HG02642 (cell line): ENCODE measurements around the gene NXNL2.

Experiments used
- ATAC-seq: cut with Tn5 transposase; IDR thresholded peaks from one replicate; pipeline ENCODE4 v1.9.1; 2021; ENCODE audit warnings: mild to moderate bottlenecking; ENCODE audit not compliant: unreplicated experiment, poor library complexity

Gene NXNL2

DNA sequence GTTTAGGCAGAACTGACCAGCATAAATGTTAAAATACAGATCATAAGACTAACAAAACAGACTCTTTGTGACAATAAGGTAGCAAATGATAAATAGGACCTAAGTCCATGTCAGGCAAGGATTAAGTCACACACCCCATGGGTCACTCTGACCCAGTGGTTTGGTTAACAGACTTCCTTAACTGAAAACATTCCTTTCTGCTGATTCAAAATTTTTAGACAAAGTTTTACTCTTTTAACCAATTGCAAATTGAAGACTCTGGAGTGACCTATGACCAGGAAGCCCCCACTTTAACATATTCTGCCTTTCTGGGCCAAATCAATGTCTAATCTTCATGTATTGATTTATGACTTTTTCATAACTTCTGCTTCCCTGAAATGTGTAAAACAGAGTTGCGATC is 4.9 kb upstream of the NXNL2 start:
- no peak for ATAC-seq

DNA sequence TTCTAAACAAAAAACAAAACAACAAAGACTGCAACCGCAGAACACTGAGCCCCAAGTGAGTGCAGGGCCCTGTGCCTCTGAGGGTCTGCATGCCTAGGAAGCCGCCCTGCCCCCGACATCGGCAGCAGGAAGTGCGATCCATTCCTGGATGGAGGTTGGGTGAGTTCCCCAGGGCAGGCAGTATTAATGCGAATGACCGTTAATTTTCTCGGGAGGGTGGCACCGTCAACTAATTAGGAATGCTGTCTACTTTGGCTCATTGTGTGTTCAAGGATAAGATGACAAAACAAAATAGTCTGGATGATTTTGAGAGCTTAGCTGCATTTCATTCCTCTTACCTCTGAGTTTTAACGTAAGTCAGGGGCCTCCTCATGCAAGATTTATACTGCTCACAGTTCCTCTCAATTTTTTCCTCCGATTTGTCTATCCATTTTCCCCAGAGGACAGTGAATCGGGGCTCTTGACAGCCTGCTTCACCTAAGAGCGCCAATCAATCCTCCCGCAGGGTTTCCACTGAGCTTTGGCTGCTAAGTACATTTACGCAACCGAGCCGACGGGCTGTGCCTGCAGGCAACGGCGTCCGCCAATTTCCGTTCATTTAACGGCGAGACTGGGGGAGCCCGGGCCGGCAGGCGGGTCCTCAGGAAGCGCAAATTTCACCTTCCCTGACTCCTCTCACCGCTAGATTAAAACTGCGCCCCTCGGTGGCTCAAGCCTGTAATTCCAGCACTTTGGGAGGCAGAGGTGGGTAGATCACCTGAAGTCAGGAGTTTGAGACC is 2.9 kb upstream of the NXNL2 start:
- no peak for ATAC-seq

DNA sequence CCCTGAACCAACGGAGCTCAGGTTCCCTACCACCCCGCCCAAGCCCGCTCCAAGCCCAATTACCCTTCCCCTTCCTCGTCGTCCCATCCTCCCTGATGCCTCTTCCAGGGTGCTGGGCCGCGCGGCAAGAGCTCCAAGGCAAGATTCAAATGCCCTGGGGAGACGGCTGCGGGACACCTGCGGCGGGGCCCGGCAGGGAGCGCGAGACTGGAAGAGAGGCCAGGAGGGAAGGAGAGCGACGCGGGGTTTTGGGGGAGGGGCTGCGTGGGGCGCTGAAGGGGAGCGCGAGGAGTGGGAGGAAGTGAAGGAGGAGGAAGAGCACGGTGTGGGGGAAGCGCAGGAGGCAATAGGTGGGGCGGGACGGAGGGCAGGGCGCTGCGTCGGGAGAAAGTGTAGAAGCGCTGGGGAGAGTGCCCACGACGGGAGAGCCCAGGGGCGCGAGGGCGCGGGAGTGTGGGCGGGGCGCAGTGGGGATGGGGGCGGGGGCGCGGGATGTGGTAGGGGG is 975 bp upstream of the NXNL2 start:
- ATAC-seq, result no peak

DNA sequence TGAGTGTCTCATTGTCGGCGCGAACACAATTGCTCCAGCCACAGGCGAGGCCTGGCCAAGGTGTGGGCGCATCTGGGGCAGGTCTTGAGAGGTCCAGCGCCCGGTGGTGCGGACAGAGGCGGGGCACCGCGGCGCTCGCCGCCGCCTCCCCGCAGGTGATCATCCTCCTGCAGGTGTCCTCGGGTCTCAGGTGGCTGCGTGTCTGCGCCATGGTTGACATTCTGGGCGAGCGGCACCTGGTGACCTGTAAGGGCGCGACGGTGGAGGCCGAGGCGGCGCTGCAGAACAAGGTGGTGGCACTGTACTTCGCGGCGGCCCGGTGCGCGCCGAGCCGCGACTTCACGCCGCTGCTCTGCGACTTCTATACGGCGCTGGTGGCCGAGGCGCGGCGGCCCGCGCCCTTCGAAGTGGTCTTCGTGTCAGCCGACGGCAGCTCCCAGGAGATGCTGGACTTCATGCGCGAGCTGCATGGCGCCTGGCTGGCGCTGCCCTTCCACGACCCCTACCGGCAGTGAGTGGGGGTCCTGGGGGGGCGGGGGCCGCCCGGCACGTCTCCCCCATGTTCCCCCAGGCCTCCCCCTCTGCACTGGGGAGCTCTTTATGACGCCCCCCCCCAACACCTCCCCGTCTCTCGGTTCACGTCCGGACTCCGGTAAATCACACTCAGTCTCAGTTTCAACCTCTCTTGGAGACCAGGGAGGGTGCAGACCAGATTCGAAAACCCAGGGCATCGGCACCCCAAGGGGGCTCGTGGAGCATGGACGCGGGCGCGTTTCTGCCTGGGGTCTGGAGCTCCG is 446 bp downstream of the NXNL2 start:
- no peak for ATAC-seq

DNA sequence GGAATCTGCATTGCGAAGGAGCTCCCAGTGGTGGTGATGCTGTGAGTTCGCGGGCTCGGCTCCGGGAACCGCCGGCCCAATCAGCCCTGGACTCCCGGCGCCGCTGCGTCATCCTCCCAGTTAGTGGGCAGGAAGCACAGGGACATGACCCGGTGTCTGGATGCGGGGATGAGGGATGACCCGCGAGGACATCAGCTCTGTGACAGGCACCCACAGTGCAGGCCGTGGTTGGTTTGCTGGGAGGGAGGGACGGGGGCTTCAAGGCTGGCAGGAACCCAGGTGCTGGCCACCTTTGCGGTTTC is 996 bp downstream of the NXNL2 start:
- ATAC-seq, result no peak

DNA sequence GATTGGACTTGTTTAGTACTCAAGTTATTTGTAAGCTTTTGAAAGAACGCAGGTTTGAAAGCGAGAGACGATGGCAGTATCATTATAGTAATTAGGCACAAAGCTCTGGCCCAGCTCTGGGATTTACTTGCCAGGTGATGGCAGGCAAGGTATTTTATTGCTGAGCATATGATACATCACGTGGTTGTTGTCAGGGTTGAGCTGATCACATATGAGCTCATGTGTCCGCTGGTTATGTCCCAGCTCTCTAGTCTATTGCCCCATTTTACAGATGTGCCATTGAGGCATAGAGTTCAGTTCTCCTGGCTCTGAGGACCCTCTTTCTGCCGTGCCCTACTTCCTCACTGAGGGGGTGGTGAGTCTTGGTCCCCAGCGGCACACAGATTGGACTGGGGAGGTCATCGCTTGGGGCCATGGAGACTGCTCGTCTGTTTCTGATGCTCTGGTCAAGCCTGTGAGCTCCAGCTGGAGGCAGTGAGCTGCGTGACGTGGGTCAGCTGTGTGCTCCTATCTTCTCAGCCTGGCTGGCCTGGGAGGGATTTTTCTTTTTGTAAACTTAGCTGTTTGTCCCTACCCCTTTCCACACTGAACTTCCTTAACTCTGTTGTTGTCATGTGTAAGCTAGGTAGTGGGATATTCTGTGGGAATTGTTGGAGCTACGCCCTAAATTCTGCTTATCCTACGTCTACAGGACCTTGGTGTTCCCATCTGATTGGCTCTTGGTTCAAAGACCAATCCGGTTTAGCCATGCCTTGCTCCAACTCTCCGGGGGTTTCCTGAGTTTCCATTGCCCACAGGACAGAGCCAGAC is 2.2 kb downstream of the NXNL2 start:
- ATAC-seq, result no peak

DNA sequence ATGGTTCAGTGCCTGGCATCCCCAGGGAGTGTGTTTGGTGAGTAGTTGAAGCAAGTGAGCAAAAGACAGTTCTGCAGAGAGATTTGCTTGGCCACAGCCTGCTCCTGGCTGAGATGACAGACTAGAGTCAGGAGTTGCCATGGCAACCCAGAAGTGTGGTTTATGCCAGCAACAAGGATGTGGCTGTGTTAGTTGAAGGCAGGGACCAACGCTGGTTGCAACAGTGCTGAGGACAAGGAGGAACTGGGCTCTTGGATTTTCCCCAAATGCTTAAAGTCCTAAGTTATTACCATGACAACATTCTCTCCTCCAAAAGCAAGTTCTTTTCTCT is 2.7 kb downstream of the NXNL2 start:
- ATAC-seq, result no peak

DNA sequence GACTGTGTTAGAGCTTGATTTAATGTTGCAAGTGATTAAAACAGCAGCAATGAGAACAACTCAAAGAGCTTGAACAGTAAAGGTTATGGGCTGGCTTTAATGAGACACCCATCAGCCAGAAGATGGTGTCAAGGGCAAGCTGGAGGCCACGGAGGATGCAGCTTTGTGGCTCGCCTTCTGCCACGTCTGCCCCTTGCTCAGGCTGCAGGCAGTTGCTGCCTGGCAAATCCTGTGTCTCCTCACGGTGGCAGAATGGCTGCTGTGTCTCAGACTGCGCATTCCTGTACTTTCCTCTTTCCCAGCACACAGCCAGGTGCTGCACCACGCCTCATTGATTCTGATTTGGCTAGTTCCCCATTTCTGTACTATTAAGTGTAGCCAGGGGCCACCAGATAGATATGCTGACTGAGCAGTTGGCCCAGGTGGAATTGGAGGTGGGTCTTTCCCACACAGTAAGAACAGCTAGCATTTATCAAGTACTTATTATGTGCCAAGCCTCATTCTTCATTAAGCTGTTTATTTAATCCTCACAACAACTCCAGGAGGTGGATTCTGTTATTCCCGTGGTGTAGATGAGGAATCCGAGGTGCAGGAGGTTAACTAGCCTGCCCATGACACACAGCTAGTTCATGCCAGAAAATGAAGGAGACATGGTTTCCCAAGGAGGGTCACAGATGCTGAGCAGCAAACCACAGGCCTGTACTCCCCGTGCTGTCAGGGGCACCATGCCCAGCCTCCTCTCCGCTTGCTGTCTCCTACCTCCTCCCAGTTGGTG is 3.5 kb downstream of the NXNL2 start:
- no peak for ATAC-seq

DNA sequence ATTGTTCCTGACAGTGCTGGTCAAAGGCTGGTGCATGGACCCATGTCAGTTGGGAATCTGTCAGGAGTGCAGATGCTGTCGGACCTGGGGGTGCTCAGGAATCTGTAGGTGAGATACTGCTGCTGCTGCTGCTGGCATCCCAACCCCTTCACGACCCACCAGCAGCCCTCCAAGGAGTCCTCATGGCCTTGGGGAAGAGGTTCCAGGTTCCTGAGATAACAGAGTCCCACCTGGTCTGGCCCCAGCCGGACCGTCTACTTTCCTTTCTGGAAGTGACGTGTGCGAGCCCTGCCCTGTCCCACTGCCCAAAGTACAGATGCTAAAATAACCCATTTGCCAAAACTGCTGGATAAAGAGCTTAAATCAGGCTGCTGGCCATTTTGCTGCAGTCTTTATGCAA is 4.3 kb downstream of the NXNL2 start:
- no peak for ATAC-seq

DNA sequence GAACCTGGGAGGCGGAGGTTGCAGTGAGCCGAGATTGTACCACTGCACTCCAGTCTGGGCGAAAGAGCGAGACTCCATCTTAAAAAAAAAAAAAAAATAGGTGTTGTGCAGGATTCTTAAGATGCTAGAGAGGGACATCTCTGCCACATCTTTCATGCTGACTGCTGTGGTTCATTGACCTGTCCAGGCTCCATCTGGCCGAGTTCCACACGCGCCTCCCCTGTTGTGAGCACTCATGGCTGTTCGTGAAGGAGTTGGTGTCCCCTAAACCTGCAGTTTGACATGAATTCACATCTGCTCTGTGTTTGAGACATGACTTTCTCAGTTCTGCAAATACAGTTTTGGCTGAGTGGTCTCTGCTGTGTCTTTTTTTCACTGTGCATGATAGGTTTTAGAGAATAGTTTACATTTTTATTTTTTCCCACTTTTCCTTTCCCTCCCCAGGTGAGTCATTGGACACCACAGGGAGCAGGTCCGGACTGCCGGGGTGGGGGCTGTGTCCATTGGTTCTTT is 5.3 kb downstream of the NXNL2 start:
- ATAC-seq, result no peak

DNA sequence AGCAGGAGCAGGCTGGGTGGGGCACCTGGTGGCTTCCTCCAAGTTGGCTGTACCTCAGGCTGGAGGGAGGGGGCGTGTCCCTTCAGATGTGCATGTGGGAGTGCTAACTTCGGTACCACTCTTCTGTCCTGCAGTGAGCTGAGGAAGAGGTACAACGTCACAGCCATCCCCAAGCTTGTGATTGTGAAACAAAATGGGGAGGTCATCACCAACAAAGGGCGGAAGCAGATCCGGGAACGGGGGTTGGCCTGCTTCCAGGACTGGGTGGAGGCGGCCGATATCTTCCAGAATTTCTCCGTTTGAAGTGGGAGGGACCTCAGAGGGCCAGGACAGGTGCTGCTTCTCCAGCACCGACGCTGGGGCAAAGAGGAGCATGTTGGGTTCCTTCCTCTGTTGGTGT is 9.3 kb downstream of the NXNL2 start:
- ATAC-seq, result no peak

DNA sequence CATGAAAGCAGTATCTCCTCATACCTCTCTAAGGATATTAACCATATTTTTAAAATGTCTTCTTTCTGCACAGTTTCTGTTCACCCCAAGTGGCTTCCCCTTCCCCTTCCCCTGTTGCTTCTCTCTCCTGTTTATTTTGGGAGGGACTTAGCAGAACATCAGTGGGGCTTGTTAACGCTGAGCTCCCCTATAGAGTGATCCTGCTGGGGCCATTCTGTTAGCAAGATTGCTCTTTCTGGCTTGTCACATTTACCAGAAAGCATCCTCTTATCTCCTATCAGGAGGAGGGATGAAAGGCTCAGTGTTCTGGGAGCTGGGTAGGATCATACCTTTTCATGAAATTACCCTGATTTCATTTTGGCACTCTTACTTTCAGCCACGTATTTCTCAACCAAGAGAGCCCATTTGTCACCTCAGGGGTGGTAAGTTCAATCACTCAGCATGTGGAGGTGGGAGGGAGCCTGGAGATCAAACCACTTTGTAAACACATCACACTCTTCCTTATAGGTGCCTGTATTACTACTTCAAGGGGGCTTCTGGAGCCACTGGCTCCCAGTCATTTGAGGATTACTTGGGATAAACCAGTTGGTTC is 16.7 kb downstream of the NXNL2 start:
- ATAC-seq, result no peak

DNA sequence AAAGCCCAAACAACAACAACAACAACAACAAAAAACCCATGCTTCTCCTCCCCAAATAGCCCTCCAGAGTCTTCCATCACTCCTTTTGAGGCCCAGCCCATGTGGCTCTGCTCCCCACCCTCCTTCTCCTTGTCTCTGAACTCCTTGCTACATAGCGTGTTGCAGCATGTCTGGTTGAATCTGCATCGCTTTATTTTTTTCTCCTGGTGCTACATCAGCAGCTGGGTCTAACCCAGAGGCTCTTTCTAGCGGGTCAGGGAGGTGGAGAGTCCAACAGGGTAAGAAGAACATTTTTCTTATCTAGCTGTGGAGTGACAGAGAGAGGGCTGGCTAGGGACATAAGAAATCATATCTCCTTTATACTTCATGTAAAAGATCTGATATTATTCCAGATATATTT is 18.4 kb downstream of the NXNL2 start:
- ATAC-seq, result no peak

DNA sequence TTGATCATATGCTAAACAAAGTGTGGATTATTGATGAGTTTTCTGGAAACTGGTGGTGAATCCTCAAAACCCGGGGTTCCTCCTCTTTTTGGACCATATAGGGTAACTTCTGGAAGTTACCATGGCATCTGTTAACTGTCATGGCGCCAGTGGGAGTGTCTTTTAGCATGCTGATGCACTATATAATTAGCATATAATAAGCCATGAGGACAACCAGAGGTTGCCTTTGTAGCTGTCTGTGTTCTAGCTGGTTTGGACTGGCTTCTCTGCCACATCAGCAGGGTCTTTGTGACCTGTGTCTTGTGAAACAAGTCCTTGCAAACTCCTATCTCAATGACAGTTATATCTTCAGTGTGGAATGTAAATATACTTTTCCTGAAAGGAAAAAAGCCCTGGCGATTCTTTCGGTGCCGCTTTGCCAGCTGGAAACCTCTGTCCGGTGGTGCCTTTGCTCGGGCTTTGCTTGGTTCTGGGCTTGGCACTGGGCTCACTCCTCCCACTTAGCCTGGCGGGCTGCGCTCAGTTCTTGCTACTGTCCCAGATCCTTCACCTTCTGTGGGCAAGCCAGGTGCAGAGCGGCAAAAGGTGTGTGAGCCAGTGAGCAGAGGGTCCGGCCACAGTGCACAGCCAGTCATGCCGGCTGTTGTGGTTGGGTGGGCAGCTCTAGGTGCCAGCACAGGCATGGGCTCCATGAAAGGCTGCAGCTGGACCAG is 20.4 kb downstream of the NXNL2 start:
- ATAC-seq, result no peak

DNA sequence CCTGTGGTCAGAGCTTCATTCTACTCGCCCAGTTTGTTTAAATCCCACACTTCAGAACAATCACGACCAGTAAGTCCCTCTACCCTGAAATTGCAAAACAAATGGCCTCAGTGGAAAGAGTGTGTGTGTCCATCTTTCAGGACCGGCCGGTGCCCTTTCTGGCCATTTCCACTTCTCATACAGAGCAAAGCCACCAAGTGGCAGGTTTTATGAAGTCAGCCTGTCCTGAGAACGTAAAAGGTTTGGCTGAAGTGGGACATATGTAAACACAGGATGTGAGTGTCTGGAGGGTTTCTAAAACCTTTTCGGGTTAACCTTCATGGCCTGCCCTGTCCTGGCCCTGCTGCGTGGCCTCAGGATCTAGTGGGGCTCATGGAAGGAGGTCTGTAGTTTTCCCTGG is 24.7 kb downstream of the NXNL2 start:
- ATAC-seq, result no peak

DNA sequence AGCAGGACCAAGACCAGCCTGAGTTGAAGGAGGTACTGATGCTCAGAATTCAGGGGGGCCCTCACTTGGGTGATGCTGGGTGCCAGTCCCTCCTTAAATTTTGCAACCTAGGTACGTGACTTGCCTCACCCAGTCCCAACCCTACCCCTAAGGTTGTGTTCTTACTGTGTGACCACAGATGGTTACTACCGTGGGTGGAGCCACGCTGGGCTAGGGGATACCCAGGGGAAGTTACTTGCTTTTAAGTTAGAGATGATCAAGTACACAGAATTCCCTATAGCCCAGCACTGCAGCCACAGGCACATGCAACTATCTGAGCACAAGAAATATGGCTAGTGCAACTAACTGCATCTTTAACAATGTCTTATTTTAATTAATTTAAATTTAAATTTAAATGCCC is 32.9 kb downstream of the NXNL2 start:
- no peak for ATAC-seq

DNA sequence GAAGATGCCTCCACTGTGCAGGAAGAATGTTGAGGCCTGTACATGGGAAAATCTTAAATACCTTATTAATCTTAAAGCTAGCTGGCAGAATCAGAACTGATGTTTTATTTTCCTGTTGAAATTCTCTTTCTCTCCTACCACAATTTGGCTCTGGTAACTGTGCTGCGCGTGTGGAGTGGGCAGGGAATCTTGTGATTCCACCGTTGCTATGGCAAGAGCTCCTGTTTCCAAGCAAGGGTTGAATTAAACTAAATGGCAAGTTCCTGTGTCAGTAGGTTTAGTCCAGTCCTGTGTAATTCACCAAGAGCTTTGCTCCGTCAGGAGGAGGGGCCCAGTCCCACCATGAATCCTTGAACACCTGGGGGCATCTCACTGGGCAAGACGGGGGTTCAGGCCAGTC is 36.4 kb downstream of the NXNL2 start:
- no peak for ATAC-seq

DNA sequence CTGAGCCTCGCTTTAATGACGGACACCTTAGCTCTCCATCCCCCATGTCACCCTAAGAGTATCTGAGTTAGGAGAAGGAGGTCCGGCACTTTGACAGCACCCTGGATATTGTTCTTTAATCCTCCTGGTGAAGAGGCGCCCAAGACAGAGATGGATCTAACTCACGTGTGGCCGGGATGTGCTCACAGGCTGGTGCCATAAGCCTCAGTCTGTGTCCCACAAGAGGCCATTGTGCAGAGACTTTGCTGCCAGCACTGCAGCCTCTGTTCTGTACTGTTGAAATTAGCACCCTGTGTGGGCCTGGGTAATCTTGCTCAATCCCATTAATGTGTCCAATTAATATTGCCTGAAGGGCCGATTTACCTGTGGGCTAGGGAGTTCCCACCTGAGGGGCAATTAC is 37.7 kb downstream of the NXNL2 start:
- ATAC-seq, result no peak

DNA sequence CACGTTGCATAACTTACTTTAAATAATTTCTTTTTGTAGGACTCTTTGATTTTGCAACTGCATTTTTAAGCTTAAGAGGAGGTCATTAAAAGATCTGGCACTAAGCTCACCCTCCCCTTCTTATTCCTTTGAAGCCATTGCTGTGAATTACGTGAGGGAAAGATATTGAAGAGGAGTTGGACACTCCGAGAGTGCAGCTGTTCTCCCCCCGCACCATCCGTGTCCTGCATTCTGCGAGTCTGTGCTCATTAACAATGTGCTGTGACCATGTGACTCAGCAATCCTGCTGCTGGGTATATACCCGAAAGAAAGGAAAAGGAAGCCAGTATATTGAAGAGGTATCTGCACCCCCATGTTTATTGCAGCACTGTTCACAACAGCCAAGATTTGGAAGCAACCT is 40.0 kb downstream of the NXNL2 start:
- no peak for ATAC-seq
